ENCODE measurements around the gene FRMD4B.

FRMD4B gene

GRCh38 chr3:69385723-69386555 is at the start of gene FRMD4B:
FRMD4B (minus strand) TSS chr3:69386088; CDS start chr3:69385989, 99 bp downstream.
- peak; percentile 54 to 64 for DNase-seq

- DNase-seq: no peak
These were observed 48.1 kb upstream of the FRMD4B start for GRCh38 chr3:69433969-69434325.

- DNase-seq: no peak
These were observed 47.5 kb upstream of the FRMD4B start for GRCh38 chr3:69433121-69433968.

- no peak for DNase-seq
These were observed 42.9 kb upstream of the FRMD4B start for GRCh38 chr3:69428657-69429255.

GRCh38 chr3:69426967-69427304 is 41.0 kb upstream of the FRMD4B start:
- DNase-seq: no peak

- no peak for DNase-seq
These were observed 40.5 kb upstream of the FRMD4B start for GRCh38 chr3:69426291-69426966.

- peak; percentile 33 to 37 for DNase-seq
These were observed 39.4 kb upstream of the FRMD4B start for GRCh38 chr3:69425249-69425648.

- no peak for DNase-seq
These were observed 37.7 kb upstream of the FRMD4B start for GRCh38 chr3:69423463-69424155.

GRCh38 chr3:69422751-69423150 is 36.9 kb upstream of the FRMD4B start:
- no peak for DNase-seq

GRCh38 chr3:69420781-69421520 is 35.1 kb upstream of the FRMD4B start:
- DNase-seq: no peak

- no peak for DNase-seq
These were observed 33.4 kb upstream of the FRMD4B start for GRCh38 chr3:69419276-69419675.

- DNase-seq: no peak
These were observed 31.7 kb upstream of the FRMD4B start for GRCh38 chr3:69417541-69418078.

- no peak for DNase-seq
These were observed 27.8 kb upstream of the FRMD4B start for GRCh38 chr3:69413551-69414207.

GRCh38 chr3:69411346-69411745 is 25.5 kb upstream of the FRMD4B start:
- DNase-seq: no peak

GRCh38 chr3:69410301-69410700 is 24.4 kb upstream of the FRMD4B start:
- peak; percentile 77 to 79 for DNase-seq

GRCh38 chr3:69409831-69410230 is 23.9 kb upstream of the FRMD4B start:
- no peak for DNase-seq

GRCh38 chr3:69409011-69409410 is 23.1 kb upstream of the FRMD4B start:
- DNase-seq: no peak

GRCh38 chr3:69408542-69408941 is 22.7 kb upstream of the FRMD4B start:
- no peak for DNase-seq

- DNase-seq: no peak
These were observed 22.0 kb upstream of the FRMD4B start for GRCh38 chr3:69407908-69408307.

- no peak for DNase-seq
These were observed 20.3 kb upstream of the FRMD4B start for GRCh38 chr3:69406163-69406562.

- DNase-seq: no peak
These were observed 19.2 kb upstream of the FRMD4B start for GRCh38 chr3:69405067-69405466.
